Ecto neural progenitor cell (in vitro differentiated cells): ENCODE results near the gene EBI3.
"Not testable (repeated sequence)": the region's sequence is repeated elsewhere in the genome, so short reads cannot be mapped to it uniquely, and the experiment has no call there.

Experiments
- DNase-seq: peaks from one replicate; pipeline ENCODE4 v3.0.0-alpha.2; 2018; ENCODE audit warnings: low spot score

EBI3 gene

DNA sequence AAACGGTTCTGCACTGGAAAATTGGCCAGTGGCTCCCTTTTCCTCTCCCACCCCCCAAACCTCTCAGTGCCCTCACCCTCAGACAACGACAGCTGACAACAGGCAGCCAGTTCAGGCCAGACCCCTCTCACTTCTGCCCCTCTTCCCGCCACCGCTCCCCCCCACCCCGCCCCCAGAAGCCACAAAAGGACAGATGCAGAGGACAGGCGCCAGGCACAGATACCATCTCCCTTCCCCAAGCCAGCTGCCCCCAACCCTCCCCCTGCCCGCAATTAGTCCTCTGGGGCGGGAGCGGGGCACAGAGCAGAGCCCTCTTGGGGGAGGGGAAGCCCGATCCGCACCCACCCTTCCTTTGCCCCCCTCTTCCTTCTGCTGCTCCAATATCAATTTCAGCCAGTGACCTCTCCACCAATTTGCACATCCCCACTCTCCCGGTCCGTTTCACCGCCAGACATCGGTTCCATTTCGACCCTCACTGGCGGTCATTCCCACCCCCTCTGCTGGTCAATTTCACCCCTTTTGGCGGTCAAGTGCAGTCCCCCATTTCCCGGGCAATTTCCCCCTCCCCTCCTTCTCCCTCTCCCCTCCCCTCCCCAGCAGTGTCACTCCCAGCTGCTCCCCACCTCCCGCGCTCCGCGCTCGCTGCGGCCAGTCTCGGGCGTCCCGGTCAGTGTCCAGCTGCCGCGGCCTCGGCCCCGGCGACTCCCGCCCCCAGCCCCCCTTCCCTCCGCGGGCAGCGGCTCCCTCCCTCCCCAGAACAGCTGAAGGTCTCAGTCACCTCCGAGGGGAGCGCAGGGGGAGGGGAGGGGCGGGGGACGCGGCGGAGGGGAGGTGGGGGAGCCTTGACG, 49.3 kb downstream of the EBI3 start, which contains the start of gene SHD:
Gene SHD, plus strand, starts transcription at position 848 of the 848 bp plus-strand sequence. CDS start 798 bp downstream, outside the sequence.
- peak; percentile 68 for DNase-seq

DNA sequence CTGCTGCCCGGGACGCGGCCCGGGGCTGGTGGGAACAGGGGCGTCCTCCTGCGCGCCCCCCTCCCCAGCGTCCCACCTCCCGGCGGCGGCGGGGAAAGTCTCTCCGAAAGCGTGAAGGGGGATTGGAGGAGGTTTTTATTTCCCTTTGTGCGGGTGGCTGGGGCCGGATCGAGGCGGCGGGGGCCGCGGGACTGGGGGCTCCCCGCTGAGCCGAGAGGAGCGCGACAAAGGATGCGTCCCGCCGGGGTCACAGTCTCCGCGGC, 49.9 kb downstream of the EBI3 start:
- DNase-seq = no peak

DNA sequence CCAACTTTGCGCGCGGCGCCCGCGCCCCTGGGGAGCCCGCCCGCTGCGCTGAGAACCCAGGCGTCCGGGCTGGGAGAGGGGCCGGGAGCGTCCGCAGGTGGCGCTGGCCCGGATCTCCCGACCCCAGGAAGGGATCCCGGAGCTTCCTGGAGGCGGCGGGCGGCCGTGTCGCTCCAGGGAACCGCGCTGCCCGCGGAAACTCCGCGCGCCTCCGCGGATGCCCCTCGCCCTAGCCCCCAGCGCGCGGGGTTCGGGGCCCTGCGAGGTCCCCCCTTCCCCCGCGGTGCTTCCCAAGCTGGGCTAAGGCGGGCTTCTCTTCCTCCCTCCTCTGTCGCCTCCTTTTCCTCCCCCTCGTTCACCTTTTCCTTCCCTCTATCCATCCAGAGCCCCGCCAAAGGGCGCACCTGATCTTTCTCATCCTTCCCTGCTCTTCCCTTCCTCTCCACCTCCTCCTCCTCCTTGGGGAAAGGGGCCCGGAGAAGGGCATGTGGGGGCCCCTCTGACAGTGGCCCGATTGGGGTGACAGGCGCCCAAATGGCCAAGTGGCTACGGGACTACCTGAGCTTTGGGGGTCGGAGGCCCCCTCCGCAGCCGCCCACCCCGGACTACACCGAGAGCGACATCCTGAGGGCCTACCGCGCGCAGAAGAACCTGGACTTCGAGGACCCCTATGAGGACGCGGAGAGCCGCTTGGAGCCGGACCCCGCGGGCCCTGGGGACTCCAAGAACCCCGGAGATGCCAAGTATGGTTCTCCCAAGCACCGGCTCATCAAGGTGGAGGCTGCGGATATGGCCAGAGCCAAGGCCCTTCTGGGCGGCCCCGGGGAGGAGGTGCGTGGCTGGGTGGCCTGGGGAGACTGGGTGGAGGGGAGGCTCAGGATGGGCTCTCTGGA, 50.5 kb downstream of the EBI3 start:
- no peak for DNase-seq

DNA sequence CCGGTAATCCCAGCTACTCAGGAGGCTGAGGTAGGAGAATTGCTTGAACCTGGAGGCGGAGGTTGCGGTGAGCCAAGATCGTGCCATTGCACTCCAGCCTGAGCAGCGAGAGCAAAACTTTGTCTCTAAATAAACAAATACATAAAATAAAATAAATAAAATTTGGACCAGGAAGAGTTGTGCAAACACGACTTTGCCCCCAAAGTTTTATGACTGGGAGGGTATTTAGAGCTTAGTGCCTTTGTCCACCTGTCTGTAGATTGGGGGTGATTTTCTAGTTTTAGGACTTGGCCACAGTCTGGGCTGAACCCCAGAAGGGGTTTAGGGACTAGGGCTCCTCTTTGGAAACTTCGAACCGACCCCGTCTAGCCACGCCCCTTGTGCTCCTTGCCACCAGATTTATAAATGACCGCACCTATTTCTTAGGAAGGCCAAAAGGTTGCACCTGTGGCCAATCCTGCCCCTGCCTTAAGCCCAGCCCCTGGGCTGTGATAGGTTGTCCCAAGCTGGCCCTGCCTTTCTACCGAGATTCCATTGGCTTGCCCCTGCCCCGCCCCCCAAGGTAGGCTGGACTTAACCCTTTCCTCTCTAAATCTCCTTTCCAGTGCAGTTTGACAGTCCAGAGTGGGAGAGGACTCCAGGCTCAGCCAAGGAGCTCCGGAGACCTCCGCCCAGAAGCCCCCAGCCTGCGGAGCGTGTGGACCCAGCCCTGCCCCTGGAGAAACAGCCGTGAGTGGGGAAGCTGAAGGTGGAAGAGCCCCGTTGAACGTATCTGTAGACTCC, 55.0 kb downstream of the EBI3 start:
- DNase-seq = peak; percentile 78

DNA sequence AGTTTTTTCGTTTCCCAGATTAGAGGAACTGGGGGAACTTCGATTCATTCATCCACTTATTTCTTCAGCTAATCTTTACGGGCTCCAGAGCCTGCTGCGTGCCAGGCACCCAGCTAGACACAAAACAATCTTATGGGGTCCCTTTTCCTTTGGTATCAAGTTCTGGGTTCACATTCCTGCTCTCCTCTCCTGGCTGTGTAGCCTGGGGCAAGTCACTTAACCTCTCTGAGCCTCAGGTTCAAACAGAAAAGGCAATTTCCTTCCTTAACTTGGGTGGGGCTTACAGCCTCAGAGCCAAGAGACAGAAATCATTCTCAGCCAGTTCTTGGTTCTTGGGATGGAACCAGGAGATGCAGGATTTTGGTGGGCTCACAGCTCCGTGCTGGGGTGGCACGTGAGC, 55.7 kb downstream of the EBI3 start:
- DNase-seq = no peak

DNA sequence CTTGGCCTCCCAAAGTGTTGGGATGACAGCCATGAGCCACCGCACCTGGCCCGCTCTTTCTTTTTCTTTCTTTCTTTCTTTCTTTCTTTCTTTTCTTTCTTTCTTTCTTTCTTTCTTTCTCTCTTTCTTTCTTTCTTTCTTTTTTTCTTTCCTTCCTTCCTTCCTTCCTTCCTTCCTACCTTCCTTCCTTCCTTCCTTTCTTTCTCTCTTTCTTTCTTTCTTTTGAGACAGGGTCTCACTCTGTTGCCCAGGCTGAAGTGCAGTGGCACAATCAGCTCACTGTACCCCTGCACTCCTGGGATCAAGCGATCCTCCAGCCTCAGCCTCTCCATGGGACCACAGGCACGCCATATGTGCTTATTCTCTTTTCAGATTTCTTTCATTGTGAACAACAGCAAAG, 56.8 kb downstream of the EBI3 start:
- DNase-seq = not testable (repeated sequence)
